GM19043 (cell line): Measurements from ENCODE around the gene NDUFB8.

Experiments
- ATAC-seq: cut with Tn5 transposase; IDR thresholded peaks from one replicate; pipeline ENCODE4 v1.9.1; 2021; ENCODE audit warnings: low read depth; ENCODE audit not compliant: unreplicated experiment

Gene NDUFB8

DNA sequence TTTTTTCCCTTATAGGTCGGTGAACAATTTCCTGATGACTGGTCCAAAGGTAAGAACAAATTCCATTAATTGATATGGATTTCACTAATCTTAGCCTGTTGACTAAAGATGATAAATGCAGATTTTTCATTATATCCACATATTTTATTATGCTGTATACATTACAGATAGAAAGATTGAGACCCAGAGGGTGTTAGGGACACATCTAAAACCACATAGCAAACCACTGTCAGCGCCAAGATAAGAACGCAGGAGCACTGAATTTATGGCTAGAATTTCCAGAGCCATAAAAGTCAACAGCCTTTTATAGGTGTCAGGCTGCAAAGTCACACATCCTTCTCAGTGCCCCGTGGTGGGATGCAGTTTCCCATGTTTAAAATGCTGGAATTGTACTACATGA lies 50.6 kb downstream of the NDUFB8 start:
- ATAC-seq: no peak

DNA sequence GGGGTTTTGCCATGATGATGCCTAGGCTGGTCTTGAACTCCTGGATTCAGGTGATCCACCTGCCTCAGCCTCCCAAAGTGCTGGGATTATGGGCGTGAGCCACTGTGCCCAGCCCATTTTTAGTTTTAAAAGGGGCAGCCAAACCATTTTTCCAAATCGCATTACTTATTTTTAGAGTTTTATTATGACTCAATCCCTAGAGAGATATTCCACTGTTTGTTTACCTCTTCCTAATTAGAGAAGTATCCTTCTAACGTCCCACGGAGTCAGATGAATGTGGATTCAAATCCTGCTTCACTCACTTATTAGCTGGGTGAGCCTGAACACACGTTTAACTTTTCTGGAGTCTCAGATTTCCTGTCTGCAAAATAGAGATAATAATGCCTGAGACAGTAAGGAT lies 51.7 kb downstream of the NDUFB8 start:
- no peak for ATAC-seq
